GM04503 (cell line): ENCODE measurements around the gene PHLDB1.
"Not testable (repeated sequence)": the region's sequence is repeated elsewhere in the genome, so short reads cannot be mapped to it uniquely, and the experiment has no call there.

ENCODE experiments used
- DNase-seq: peaks from one replicate; pipeline ENCODE4 v3.0.0-alpha.2; 2012; ENCODE audit warnings: low read depth

PHLDB1 gene

DNA sequence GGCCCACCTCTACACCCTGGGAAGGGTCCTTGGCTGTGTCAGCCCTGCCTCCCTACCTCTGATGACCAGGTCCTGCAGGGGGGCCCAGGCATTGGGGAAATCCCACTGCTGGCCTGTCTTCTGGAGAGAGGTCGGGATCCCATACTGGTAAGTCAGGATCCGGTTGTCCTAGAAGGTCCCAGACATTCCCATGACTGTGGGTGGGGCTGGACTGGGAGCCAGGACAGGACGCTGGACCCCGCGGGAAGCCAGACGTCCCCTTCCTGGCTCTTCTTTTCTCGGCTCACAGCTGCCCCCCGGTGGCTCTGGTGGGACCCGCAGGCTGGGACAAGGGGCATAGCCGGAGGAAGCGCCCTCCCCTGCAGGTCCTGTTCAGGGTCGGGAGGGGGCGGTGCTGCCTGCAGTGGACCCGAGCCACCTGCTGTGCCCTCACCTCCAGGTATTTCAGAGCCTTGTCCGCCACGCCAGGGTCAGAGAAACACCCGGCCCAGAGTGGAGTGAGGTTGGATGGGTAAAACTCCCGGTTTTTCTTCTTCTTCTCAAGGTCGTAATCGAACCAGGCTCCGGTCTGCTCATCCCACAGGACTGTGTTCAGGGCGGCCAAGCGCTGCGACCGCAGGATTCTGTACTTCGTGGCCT, 52.0 kb downstream of the PHLDB1 start:
- DNase-seq = peak; percentile 22

DNA sequence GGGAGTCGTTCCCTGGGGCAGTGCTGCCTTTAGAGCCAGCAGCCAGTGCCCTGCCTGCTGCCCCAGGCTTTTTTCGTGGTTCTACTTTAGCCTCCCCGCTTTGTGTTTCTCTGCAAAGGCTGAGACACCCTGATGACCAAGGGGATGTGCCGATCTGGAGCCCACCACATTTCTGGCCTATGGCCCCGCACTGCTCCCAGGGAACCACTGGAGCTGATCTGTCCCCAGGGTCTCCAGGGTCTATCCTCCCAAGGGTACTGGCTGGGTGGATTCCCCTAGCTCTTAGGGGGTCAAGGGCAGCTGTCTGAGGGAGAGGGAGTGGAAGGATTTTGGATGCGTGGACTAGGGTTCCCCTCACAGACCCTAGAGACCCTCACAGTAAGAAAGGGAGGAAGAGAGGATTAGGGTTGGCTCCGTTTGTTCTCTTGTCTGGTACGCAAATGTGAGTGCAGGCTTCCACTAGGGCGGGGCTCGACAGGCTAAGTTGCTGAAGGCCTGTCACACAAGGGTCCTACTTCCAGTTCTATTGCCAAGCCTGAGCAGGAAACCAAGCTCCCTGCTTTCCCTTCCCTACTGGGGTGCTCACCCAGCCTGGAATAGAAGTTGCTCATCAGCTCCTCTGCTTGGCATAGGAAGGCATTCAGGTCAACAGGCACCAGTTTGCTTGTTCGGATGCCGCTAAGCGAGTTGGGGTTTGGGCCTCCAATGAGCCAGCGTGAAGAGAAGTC, 52.7 kb downstream of the PHLDB1 start:
- DNase-seq = no peak

DNA sequence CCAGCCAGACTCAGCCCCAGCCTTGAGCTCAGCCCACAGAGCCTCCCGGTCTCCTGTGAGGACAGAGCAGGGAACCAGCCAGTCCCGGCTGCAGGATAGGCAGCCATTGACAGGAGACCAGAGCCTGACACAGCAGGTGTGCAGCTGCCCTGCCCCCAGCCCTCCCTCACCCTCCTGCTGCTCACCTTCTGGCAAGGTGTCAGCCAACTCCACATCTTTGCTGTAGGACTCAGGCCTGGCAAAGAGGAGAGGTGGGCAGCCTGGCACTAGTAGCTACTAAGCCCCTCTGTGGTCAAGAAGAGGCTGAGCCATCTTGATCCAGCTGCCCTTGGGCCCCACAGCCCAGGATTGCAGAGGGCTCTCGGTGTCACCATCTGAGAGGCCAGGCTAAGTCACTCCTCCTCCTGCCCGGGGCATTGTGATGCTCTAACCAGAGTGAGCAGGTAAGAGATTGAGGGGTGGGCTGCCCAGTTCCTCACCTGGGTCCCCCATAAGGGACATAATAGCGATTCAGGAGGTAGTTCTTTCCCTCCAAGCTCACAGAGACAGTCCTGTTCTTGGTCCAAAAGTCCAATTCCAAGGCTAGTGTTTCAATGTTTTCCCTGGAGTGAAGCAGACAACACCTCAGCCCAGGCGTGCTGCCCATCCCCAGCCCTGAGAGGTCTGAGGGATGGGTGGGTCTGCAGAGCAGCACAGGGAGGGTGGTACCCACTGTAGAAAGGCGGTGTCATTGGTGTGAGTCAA, 53.4 kb downstream of the PHLDB1 start:
- no peak for DNase-seq

- no peak for DNase-seq
Observed at GRCh38 chr11:118661425-118662301, 54.2 kb downstream of the PHLDB1 start.

DNA sequence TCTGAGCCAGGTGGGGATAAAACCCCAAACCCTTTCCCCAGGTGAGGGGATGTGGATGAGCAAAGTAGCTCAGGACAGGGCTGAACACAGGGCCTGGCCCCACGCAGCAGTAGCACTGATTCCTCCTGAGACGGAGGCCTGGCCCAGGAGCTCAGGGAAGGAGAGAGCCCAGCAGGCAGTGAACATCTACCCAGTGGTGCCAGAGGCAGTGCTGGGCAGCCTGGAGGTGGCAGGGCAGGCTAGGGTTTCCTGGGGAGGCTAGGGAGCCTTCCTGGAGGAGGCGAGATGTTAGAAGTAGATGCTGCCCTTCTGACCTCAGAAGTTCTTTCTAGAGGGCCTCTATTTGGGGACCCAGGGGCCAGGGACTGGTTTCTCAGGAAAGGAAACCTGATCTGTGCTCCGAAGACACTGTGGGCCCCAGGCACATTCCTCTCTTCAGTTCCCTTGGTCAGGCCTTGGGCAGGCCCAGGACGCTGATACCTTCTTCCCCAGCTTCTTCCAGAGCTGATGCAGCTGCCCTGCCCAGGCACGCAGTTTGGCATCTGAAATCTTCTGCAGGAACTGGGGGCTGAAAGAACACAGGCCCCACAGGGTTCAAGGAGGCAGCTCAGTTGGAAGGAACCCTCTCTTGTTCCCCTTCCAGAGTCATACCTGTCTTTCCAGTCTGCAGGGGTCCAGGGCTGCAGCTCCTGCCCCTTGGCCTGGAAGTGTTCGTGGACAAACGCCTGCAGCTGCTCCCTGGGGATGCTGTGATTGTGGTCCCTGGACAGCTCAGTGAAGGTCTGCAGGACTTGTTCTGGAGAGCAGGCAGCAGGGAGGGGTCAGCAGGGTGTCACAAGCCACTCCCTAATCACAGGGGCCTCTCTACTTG, 55.2 kb downstream of the PHLDB1 start:
- no peak for DNase-seq

DNA sequence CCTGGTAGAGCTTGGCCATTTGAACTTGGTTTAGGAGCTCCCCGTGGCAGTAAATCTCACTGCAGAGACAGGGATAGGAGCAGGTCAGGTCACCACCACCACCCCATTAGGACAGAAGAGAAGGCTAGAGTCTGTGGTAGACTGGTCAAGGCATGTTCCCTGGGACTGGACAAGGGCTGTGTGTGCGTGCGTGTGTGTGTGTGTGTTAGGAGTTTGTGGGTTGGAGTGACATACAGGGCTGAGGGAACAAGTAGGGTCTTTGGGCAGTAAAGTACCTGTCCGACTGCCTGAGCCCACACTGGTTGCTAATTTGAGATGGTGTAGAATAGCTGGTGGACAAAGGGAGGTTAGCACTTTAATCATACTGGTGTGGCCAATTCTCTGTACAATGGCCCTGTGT, 56.0 kb downstream of the PHLDB1 start:
- DNase-seq = no peak

GRCh38 chr11:118663902-118664301, 56.5 kb downstream of the PHLDB1 start:
- no peak for DNase-seq

- DNase-seq = no peak
Observed at GRCh38 chr11:118666371-118666770, 59.0 kb downstream of the PHLDB1 start.

- no peak for DNase-seq
Observed at GRCh38 chr11:118670063-118670462, 62.6 kb downstream of the PHLDB1 start.

DNA sequence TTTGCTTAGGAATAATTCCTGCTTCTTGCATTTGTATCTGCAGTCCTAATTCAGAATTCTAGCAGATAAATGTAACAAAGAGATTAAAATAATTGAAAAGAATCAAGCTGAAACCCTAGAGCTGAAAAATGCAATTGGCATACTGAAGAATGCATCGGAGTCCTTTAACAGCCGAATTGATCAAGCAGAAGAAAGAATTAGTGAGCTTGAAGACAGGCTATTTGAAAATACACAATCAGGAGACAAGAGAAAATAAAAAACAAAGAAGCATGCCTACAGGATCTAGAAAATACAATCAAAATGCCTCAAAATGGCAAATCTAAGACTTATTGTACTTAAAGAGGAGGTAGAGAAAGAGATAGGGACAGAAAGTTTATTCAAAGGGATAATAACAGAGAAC, 63.8 kb downstream of the PHLDB1 start:
- DNase-seq = no peak

DNA sequence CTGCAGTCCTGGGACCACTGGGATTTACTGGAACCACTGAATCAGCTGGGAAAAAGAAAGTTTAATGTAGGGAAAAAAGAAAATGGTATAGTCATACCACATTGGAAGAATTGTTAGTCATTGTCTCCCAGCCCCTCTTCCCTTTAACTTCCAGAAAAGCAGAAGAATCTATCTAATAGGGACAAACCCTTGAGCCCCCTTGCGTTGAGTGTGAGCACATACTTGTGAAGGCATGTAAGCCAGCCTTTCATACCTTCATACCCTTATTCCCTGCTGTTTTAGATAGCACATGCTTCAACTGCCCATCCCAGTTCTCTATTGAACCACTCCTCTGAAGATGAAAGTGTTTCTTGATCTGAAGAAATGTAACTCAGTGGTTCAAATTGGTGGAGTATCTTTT, 65.4 kb downstream of the PHLDB1 start:
- DNase-seq = no peak

- no peak for DNase-seq
Observed at GRCh38 chr11:118673361-118674081, 66.1 kb downstream of the PHLDB1 start.

GRCh38 chr11:118674082-118674435, 66.6 kb downstream of the PHLDB1 start:
- DNase-seq = no peak

- DNase-seq = no peak
Observed at GRCh38 chr11:118677977-118678376, 70.6 kb downstream of the PHLDB1 start.

- not testable (repeated sequence) for DNase-seq
Observed at GRCh38 chr11:118678908-118679307, 71.5 kb downstream of the PHLDB1 start.

DNA sequence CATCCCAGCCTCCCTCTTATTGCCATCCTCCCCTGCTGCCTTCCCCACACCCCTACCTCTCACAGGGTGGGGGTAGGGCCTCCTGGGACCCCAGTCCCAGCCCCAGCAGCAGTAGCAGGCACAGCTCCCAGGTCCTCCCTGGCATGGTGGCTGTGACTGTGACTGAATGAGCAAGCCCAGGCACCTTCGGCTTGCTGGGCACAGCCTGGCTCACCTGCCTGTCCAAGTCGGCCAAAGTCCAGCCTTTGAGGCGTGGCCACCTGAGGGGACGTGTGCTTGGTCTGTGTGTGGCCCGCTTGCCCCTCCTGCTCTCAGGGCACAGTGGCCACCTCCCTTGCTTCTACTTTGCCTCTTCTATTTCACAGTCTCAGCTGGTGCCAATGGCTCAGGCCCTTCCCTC, 72.1 kb downstream of the PHLDB1 start, which contains the start of gene TREH:
TREH (minus strand) TSS at position 168 of the 400 bp plus-strand sequence; CDS start at position 145, 23 bp downstream.
- DNase-seq = no peak

DNA sequence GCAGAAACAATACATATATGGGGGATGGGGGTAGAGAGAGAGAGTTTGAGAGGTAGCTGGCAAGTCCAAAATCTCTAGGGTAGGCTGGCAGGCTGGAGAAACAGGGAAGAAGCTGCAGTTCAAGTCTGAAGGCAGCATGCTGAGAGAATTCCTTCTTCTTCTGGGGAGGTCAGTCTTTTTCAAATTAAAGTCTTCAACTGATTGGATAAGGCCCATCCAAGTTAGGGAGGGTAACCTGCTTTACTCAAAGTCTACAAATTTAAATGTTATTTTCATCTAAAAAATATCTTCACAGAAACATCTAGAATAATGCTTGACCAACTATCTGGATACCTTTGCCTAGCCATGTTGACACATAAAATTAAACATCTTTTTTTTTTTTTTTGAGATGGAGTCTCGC, 75.0 kb downstream of the PHLDB1 start:
- DNase-seq = no peak

DNA sequence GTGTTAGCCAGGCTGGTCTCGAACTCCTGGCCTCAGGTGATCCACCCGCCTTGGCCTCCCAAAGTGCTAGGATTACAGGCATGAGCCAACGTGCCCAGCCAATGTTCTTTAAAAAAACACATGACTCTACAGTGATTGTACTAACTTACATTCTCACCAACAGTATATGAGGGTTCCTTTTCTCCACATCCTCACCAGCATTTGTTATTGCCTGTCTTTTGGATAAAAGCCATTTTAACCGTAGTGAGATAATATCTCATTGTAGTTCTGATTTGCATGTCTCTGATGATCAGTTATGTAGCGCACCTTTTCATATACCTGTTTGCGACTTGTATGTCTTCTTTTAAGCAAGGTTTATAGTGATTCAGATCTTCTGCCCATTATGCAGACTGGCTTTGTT, 75.5 kb downstream of the PHLDB1 start:
- DNase-seq = not testable (repeated sequence)

DNA sequence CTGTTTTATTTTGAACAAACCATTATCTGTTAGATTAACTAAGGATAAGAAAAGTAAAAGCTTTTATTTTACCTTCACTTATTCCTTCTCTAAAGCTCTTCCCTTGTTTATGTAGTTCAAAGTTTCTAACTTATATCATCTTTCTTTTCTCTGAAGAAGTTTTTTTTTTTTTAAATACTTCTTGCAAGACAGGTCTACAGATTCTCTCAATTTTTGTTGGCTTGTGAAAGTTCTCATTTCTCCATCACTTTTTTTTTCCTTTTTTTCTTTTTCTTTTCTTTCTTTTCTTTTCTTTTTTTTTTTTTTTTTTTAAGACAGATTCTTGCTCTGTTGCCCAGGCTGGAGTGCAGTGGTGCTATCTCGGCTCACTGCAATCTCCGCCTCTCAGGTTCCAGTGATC, 76.8 kb downstream of the PHLDB1 start:
- no peak for DNase-seq

GRCh38 chr11:118687906-118688305, 80.5 kb downstream of the PHLDB1 start:
- no peak for DNase-seq
